Endothelial cell of umbilical vein (primary cell): Measurements from ENCODE around the gene SMC1B. TPM values are rescaled to one million over a fixed set of nuclear protein-coding genes. Genes with fewer than 3 reads are reported as not detected.

Source experiments
- BruUV-seq: library from RNA; stranded (reverse); fragments of 400-500 nt; replicated peaks from 2 replicates; lab custom pipeline; 2021; lab: Mats Ljungman, UMichigan
- CTCF ChIA-PET: fragments of 300-600, 350-600 bp; sonication (Branson Sonifier 250); formaldehyde crosslinking; loops from one replicate; lab custom pipeline; 2021; ENCODE audit warnings: antibody characterized with exemption, inconsistent platforms; lab: Charles Lee
- POLR2A ChIA-PET: fragments of 300-600, 350-600 bp; sonication (Branson Sonifier 250); formaldehyde crosslinking; loops from one replicate; lab custom pipeline; 2021; ENCODE audit warnings: antibody characterized with exemption, inconsistent platforms; lab: Charles Lee
- DNase-seq: peaks from one replicate; pipeline ENCODE4 v3.0.0-alpha.2; 2011; ENCODE audit warnings: low read depth, low spot score
- FAIRE-seq: peaks from 2 replicates; lab custom pipeline; 2011; peaks lifted over from hg19 to GRCh38; lab: Jason Lieb, UNC
- H2AFZ ChIP-seq: 2 replicates; pipeline ENCODE4 v1.6.0; 2012; ENCODE audit warnings: low read depth, low read length, control low read depth, inconsistent platforms
- H3K27ac ChIP-seq: 2 replicates; pipeline ENCODE4 v1.5.1; 2011; ENCODE audit warnings: low read depth, mild to moderate bottlenecking, control low read depth, low read length, moderate library complexity; ENCODE audit not compliant: insufficient read depth
- H3K27me3 ChIP-seq, 2 experiments: 2 replicates each; pipeline versions ENCODE4 v1.6.0 to v1.6.1; 2011; ENCODE audit warnings: low read length in 2 of 2, mixed read lengths in 1 of 2; ENCODE audit not compliant: control insufficient read depth in 2 of 2, insufficient read depth in 2 of 2
- H3K36me3 ChIP-seq, 2 experiments: 2 replicates in 1 of 2; 3 replicates in 1 of 2; pipeline ENCODE4 v1.5.1; 2011; ENCODE audit warnings: low read length in 2 of 2, mild to moderate bottlenecking in 1 of 2, moderate library complexity in 1 of 2; ENCODE audit not compliant: control insufficient read depth in 2 of 2, insufficient read depth in 2 of 2; ENCODE audit errors: extremely low read depth in 1 of 2
- H3K4me1 ChIP-seq: 3 replicates; pipeline ENCODE4 v1.5.1; 2011; ENCODE audit warnings: mild to moderate bottlenecking, low read length; ENCODE audit not compliant: control insufficient read depth, insufficient read depth; ENCODE audit errors: extremely low read depth
- H3K4me2 ChIP-seq: 2 replicates; pipeline ENCODE4 v1.6.1; 2011; ENCODE audit warnings: low read length, control low read depth, mixed read lengths; ENCODE audit not compliant: insufficient read depth
- H3K4me3 ChIP-seq, 3 experiments: fragments of 200-600 bp in 1 of 3; sonication (generic), shearing (Covaris generic) in 1 of 3; replicated peaks in 1 of 3; 2 replicates each; pipeline ENCODE4 v1.5.1; 2011 to 2016; ENCODE audit warnings: control low read depth in 3 of 3, low read length in 3 of 3, mild to moderate bottlenecking in 2 of 3, inconsistent platforms in 1 of 3, low read depth in 1 of 3, moderate library complexity in 1 of 3; ENCODE audit not compliant: insufficient read depth in 1 of 3
- H3K79me2 ChIP-seq: 2 replicates; pipeline ENCODE4 v1.6.0; 2012; ENCODE audit warnings: low read length, inconsistent platforms; ENCODE audit not compliant: control insufficient read depth, insufficient read depth
- H3K9ac ChIP-seq: replicated peaks from 2 replicates; pipeline ENCODE3; 2011; ENCODE audit warnings: low read length, control low read depth; ENCODE audit not compliant: insufficient read depth; ENCODE audit errors: extremely low read depth
- H3K9me1 ChIP-seq: replicated peaks from 3 replicates; pipeline ENCODE4 v1.6.0; 2011; ENCODE audit warnings: mild to moderate bottlenecking, low read length; ENCODE audit not compliant: control insufficient read depth, insufficient read depth; ENCODE audit errors: extremely low read depth
- H3K9me3 ChIP-seq: replicated peaks from 2 replicates; pipeline ENCODE4 v1.5.1; 2012; ENCODE audit warnings: low read length, inconsistent platforms; ENCODE audit not compliant: control insufficient read depth, insufficient read depth
- H4K20me1 ChIP-seq: replicated peaks from 2 replicates; pipeline ENCODE3; 2011; ENCODE audit warnings: mild to moderate bottlenecking, low read length; ENCODE audit not compliant: control insufficient read depth, insufficient read depth; ENCODE audit errors: extremely low read depth
- CTCF ChIP-seq, 2 donors: IDR thresholded peaks; 1 replicate in 1 of 2; 2 replicates in 1 of 2; pipeline ENCODE4 v1.5.1; 2011; ENCODE audit warnings: low read length in 2 of 2, mild to moderate bottlenecking in 2 of 2, moderate library complexity in 2 of 2, control low read depth in 1 of 2, inconsistent platforms in 1 of 2, low read depth in 1 of 2; ENCODE audit not compliant: insufficient read depth in 1 of 2; ENCODE audit errors: extremely low read depth in 1 of 2
- JUN ChIP-seq: IDR thresholded peaks from 2 replicates; pipeline ENCODE4 v1.6.1; 2011; ENCODE audit warnings: borderline replicate concordance, low read depth; ENCODE audit not compliant: insufficient read length, insufficient read depth
- MAX ChIP-seq: IDR thresholded peaks from 2 replicates; pipeline ENCODE4 v1.6.1; 2011; ENCODE audit not compliant: insufficient read depth, insufficient read length
- MYC ChIP-seq: IDR thresholded peaks from one replicate; pipeline ENCODE4 v1.6.1; 2011; ENCODE audit warnings: mild to moderate bottlenecking, low read depth, low read length
- POLR2A ChIP-seq: IDR thresholded peaks from 2 replicates; pipeline ENCODE4 v1.6.1; 2012; ENCODE audit warnings: low read depth, mild to moderate bottlenecking, control low read depth, low read length
- POLR2AphosphoS5 ChIP-seq: IDR thresholded peaks from 2 replicates; pipeline ENCODE4 v1.6.1; 2012; ENCODE audit warnings: low read depth, mild to moderate bottlenecking, control low read depth, low read length, moderate library complexity; ENCODE audit not compliant: insufficient read depth
- dilution Hi-C: fragments of 300-500 bp; cut with MboI; formaldehyde crosslinking; loops from one replicate; pipeline ENCODE4 v1.15.0; 2019; ENCODE audit warnings: low sequenced_read_pairs; ENCODE audit not compliant: extremely low pct_ligation_motif_present
- intact Hi-C: fragments of 100-400 bp; cut with micrococcal nuclease; formaldehyde crosslinking; loops from one replicate; pipeline ENCODE4 v1.10.0; 2022
- polyA plus RNA-seq, 4 experiments: library from polyadenylated mRNA; depleted of rRNA in 3 of 4; stranded (reverse) in 3 of 4; unstranded in 1 of 4; fragments of >200 nt; gene quantifications; 2 replicates each; pipeline versions ENCODE4 v1.2.1 to v1.2.3, GENCODE V29; 2011 to 2012; ENCODE audit warnings: missing spikeins in 1 of 4
- total RNA-seq: library from RNA; stranded (reverse); gene quantifications from 2 replicates; pipeline ENCODE4 v1.2.3, GENCODE V29; 2021

The SMC1B gene
- total and polyA plus RNA-seq, 2 donors (not counting 3 experiments of a cell fraction or from before 2014, with no cell fraction given) = 0.07 TPM; not detected in 1

GRCh38 chr22:45317551-45318167 is 95.7 kb downstream of the SMC1B start:
- H3K4me2 ChIP-seq = peak overlapping the region; percentile 80
- peak overlapping the region in 1 of 3 experiments; percentile 44 for H3K4me3 ChIP-seq
- H3K79me2 ChIP-seq = peaks cover 60% of the 10 kb centered on the region
- peak overlapping the region; percentile 99 for H3K27ac ChIP-seq
- dilution Hi-C loops = no loop called here
- BruUV-seq = TSS peak; percentile 95
- peaks cover 33% of the 10 kb centered on the region for H3K4me1 ChIP-seq
- no peaks in the 10 kb centered on the region for H3K9me3 ChIP-seq
- H3K36me3 ChIP-seq = peaks cover 4 to 5% of the 10 kb centered on the region in 2 experiments
- H3K27me3 ChIP-seq = no peaks in the 10 kb centered on the region
- FAIRE-seq (peak; percentile 75), DNase-seq (peak; percentile 91)
- intact Hi-C loops = loop anchor here (1.0 to 10.0 kb wide), 7 partner anchors 8 to 1293 kb away; partner anchors contain the start of genes FAM118A, PARVB, RIBC2 and SMC1B
- no peak for TF ChIP-seq JUN
- TF ChIP-seq CTCF (IDR thresholded peaks at IDR 0.05; ENCODE audit: extremely low read depth in 1 of 2, insufficient read depth in 1 of 2, low read depth in 1 of 2, low read length in 2 of 2) = peak; percentile 62 to 83
- no peak for TF ChIP-seq POLR2AphosphoS5
- peak; percentile 29 for TF ChIP-seq MAX
- TF ChIP-seq POLR2A = no peak
- TF ChIP-seq MYC = no peak
- no peaks in the 10 kb centered on the region for H3K9me1 ChIP-seq
- no peaks in the 10 kb centered on the region for H4K20me1 ChIP-seq
- ChIA-PET POLR2A (interaction anchor here (0.7 to 1.4 kb wide), 2 partner anchors 11 to 17 kb away, joined by 3 to 4 read pairs; no protein-coding TSS in a partner anchor), CTCF (interaction anchor here (0.7 to 2.6 kb wide), 20 partner anchors 9 to 235 kb away, joined by 3 to 22 read pairs (median 4); partner anchors contain the start of genes RIBC2 and SMC1B)
- peak overlapping the region; percentile 96 for H3K9ac ChIP-seq
- H2AFZ ChIP-seq = peak overlapping the region; percentile 17
